ENCODE results near the gene HSP90B1.

GRCh38 chr12:103882861-103883596, 47.2 kb upstream of the HSP90B1 start:
- TF ChIP-seq CTCF (IDR thresholded peaks at IDR 0.05; ENCODE audit: insufficient read depth, low read depth, low read length) = no peak
- no peak for TF ChIP-seq EZH2 (IDR thresholded peaks at IDR 0.05; ENCODE audit: insufficient read depth, low read length)
